Measurements from ENCODE around the gene CFAP57.

The CFAP57 gene

DNA sequence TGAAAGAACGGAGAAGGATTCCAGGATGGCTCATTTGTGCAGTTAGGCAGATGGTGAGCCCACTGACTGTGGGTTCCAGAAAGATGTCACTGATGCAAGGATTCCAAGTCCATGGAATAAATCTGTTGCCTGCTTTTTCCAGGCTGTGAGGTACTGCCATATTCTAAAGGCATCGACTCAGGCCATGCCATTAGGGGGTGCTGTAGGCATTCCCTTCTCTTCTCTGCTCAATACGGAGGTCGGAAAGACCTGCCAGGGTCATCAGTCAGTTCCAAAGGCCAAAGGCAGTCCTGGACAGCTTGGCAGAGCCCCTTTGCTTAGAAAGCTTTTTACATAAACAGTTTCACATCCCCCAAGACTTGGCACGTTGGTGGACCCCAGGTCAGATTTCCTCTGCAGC is 66.0 kb downstream of the CFAP57 start:
- peak; percentile 41 for DNase-seq (ENCODE audit: extremely low read depth, low read depth)
- no peak overlapping the region for H3K4me3 ChIP-seq (replicated peaks; ENCODE audit: low read depth, low read length)
- TF ChIP-seq, protein P1, sequence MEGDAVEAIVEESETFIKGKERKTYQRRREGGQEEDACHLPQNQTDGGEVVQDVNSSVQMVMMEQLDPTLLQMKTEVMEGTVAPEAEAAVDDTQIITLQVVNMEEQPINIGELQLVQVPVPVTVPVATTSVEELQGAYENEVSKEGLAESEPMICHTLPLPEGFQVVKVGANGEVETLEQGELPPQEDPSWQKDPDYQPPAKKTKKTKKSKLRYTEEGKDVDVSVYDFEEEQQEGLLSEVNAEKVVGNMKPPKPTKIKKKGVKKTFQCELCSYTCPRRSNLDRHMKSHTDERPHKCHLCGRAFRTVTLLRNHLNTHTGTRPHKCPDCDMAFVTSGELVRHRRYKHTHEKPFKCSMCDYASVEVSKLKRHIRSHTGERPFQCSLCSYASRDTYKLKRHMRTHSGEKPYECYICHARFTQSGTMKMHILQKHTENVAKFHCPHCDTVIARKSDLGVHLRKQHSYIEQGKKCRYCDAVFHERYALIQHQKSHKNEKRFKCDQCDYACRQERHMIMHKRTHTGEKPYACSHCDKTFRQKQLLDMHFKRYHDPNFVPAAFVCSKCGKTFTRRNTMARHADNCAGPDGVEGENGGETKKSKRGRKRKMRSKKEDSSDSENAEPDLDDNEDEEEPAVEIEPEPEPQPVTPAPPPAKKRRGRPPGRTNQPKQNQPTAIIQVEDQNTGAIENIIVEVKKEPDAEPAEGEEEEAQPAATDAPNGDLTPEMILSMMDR (IDR thresholded peaks at IDR 0.05; ENCODE audit: low read depth, low read length, missing control alignments): peak; percentile 78

DNA sequence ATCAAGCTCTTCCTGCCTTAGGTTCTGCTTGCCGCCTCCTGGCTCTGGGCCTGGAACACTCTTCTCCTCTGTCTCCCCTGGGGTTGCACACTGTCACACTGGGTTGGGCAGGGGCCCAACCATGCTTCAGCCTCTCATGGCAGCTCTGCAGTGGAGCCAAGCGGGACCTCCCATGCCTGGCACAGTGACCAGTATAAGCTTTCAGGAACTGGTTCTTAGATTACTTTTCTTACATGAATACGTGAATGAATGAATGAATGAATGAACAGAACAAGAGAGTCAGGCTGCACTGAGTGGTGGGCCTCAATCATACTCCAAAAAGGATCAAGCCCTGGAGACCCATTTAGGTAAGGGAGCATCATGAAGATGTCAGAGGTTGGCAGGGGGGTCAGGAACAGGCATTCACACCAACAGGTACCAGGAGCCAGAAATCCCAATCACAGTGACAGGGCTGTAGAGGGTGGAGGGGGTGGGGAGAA is 66.9 kb downstream of the CFAP57 start:
- TF ChIP-seq, protein P1 (IDR thresholded peaks at IDR 0.05; ENCODE audit: low read depth, low read length, missing control alignments): no peak

DNA sequence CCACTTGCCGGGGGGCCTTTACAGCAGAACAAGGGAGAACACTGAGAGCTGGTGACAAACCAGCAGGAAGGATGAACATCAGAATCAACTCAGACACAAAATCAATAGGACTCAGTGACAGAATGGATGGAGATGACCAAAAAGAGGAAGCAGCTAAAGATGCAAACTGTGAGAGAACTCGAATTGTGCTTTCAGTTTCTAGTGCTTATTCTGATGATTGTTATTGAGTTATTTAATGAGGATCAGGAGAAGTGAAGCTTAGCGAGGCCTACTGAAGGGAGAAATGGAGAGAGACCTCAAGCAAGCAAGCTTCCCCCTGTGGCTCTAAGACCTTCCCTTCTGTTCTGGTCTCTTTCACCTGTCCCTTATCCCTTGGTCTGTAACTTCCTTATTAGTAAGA is 67.4 kb downstream of the CFAP57 start:
- H3K4me3 ChIP-seq (replicated peaks; ENCODE audit: low read depth, low read length): no peak overlapping the region
- DNase-seq (ENCODE audit: extremely low read depth, low read depth): no peak
- TF ChIP-seq, protein P1 (IDR thresholded peaks at IDR 0.05; ENCODE audit: low read depth, low read length, missing control alignments): no peak

More for the DNA sequence above, 66.9 kb downstream of the CFAP57 start:
- H3K4me3 ChIP-seq (replicated peaks; ENCODE audit: low read depth, low read length): no peak overlapping the region
- DNase-seq (ENCODE audit: extremely low read depth, low read depth): no peak

DNA sequence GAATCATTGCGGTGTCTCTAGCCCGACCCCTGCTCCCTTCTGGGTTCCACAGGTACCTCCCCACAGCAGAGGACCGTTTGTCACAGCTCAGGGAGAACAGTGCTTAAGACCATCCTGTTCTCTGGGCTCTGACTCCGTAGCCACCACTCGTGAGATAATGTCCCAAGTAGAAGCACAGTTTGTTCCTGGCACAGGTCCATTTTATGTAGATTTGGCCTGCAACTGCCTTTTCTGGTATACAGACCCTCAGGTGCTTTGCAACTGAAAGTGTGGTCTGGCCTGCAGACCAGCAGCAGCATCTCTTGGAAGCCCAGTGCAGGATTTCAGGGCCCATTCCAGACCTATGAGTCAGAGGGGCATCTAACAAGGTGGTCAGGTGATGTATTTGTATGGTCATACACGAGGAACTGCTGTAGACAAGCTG is 69.3 kb downstream of the CFAP57 start:
- TF ChIP-seq, protein P1 (IDR thresholded peaks at IDR 0.05; ENCODE audit: low read depth, low read length, missing control alignments): no peak
- DNase-seq (ENCODE audit: extremely low read depth, low read depth): no peak
- H3K4me3 ChIP-seq (replicated peaks; ENCODE audit: low read depth, low read length): no peak overlapping the region

DNA sequence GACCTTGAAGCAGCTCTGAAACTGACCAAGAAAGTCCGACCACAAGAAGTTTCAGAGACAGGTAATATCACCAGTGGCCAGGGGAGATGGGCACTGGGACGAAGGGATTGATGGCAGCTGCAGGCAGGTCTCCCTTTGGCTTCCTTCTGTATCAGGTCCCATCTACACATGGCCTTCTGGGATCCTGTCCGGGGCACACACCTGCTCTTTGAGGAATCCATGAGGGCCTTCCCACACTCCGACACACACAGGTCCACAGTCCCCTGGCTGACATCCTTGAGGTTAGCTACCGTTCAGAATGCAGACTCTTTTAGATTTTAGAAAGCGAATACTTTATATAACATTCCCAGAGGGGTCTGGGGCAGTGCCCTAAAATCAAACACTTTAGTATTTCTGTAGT is 71.2 kb downstream of the CFAP57 start:
- TF ChIP-seq, protein P1 (IDR thresholded peaks at IDR 0.05; ENCODE audit: low read depth, low read length, missing control alignments): no peak
- H3K4me3 ChIP-seq (replicated peaks; ENCODE audit: low read depth, low read length): no peak overlapping the region
- no peak for DNase-seq (ENCODE audit: extremely low read depth, low read depth)

DNA sequence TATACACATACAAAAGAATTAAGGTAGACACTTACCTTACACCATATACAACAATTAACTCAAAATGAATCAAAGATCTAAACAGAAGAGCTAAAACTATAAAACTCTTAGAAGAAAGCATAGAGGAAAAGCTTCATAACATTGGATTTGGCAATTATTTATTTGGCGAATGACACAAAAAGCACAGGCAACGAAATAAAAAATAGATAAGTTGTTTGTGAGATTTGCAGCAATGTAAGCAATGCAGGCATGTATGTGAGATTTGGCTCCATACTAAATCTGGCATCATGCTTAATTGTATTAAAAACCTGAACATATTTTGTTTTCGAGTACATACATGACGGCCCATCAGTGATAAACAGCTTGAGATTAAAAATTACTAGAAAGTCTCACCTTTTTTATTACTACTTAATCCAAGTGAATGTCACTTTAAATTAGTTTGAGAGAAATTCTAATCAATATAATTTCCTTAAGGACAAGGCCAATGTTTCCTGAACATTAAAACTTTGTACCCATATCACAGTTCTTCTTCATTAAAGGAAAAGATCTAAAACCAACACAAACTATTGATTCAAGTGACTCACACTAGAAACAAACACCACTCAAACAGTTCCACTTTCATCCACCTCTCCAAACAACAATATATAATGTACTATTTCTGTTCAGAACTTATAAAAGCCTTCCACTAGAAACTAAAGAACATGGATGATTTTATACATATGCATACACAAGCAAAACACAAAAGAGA is 74.5 kb downstream of the CFAP57 start:
- no peak for DNase-seq (ENCODE audit: extremely low read depth, low read depth)
- no peak overlapping the region for H3K4me3 ChIP-seq (replicated peaks; ENCODE audit: low read depth, low read length)
- TF ChIP-seq, protein P1 (IDR thresholded peaks at IDR 0.05; ENCODE audit: low read depth, low read length, missing control alignments): no peak
